Keratinocyte (primary cell): ENCODE results near the gene BOC. TPM values are rescaled to one million over a fixed set of nuclear protein-coding genes. Genes with fewer than 3 reads are reported as not detected.

ENCODE experiments used
- DNase-seq: peaks from one replicate; pipeline ENCODE4 v3.0.0-alpha.2; 2011; ENCODE audit warnings: low read depth, missing footprints, low spot score
- FAIRE-seq: peaks from 2 replicates; lab custom pipeline; 2011; peaks lifted over from hg19 to GRCh38; lab: Jason Lieb, UNC
- H2AFZ ChIP-seq: 2 replicates; pipeline ENCODE4 v1.6.0; 2012; ENCODE audit warnings: low read length, control low read depth, inconsistent platforms; ENCODE audit not compliant: control insufficient read depth
- H3K27ac ChIP-seq: 2 replicates; pipeline ENCODE4 v1.5.1; 2011; ENCODE audit warnings: low read length; ENCODE audit not compliant: control insufficient read depth, insufficient read depth
- H3K27me3 ChIP-seq: 3 replicates; pipeline ENCODE4 v1.6.0; 2011; ENCODE audit warnings: low read length; ENCODE audit not compliant: control insufficient read depth, insufficient read depth; ENCODE audit errors: extremely low read depth
- H3K36me3 ChIP-seq, 2 experiments: 2 replicates in 1 of 2; 3 replicates in 1 of 2; pipeline ENCODE4 v1.5.1; 2011; ENCODE audit warnings: low read length in 2 of 2, mild to moderate bottlenecking in 1 of 2; ENCODE audit not compliant: control insufficient read depth in 2 of 2, insufficient read depth in 2 of 2; ENCODE audit errors: extremely low read depth in 1 of 2
- H3K4me1 ChIP-seq: 3 replicates; pipeline ENCODE4 v1.5.1; 2011; ENCODE audit warnings: low read length; ENCODE audit not compliant: control insufficient read depth, insufficient read depth; ENCODE audit errors: extremely low read depth
- H3K4me2 ChIP-seq: 3 replicates; pipeline ENCODE4 v1.6.0; 2011; ENCODE audit warnings: low read depth, low read length; ENCODE audit not compliant: control insufficient read depth, insufficient read depth; ENCODE audit errors: extremely low read depth
- H3K4me3 ChIP-seq, 3 experiments: fragments of 200-600 bp in 1 of 3; sonication (generic) in 1 of 3; 2 replicates in 2 of 3; 3 replicates in 1 of 3; pipeline ENCODE4 v1.5.1; 2011 to 2016; ENCODE audit warnings: low read length in 3 of 3, mild to moderate bottlenecking in 3 of 3, control low read depth in 2 of 3, inconsistent platforms in 1 of 3, low read depth in 1 of 3, mixed read lengths in 1 of 3, mixed run types in 1 of 3, moderate library complexity in 1 of 3; ENCODE audit not compliant: control insufficient read depth in 2 of 3, insufficient read depth in 2 of 3; ENCODE audit errors: extremely low read depth in 1 of 3
- H3K79me2 ChIP-seq: 2 replicates; pipeline ENCODE4 v1.6.0; 2012; ENCODE audit warnings: low read length; ENCODE audit not compliant: control insufficient read depth, insufficient read depth
- H3K9ac ChIP-seq: 3 replicates; pipeline ENCODE4 v1.6.0; 2011; ENCODE audit warnings: low read length; ENCODE audit not compliant: control insufficient read depth, insufficient read depth; ENCODE audit errors: extremely low read depth
- H3K9me1 ChIP-seq: 3 replicates; pipeline ENCODE4 v1.6.0; 2011; ENCODE audit warnings: low read length; ENCODE audit not compliant: control insufficient read depth, insufficient read depth; ENCODE audit errors: extremely low read depth
- H3K9me3 ChIP-seq: 2 replicates; pipeline ENCODE4 v1.5.1; 2012; ENCODE audit warnings: low read depth, low read length; ENCODE audit not compliant: control insufficient read depth
- H4K20me1 ChIP-seq: 3 replicates; pipeline ENCODE4 v1.6.0; 2011; ENCODE audit warnings: low read length; ENCODE audit not compliant: control insufficient read depth, insufficient read depth; ENCODE audit errors: extremely low read depth
- CTCF ChIP-seq, 3 experiments: IDR thresholded peaks in 1 of 3; conservative IDR thresholded peaks in 1 of 3; optimal IDR thresholded peaks in 1 of 3; 2 replicates in 2 of 3; 3 replicates in 1 of 3; pipeline versions ENCODE3 to v1.5.1; 2011; ENCODE audit warnings: low read length in 3 of 3, mild to moderate bottlenecking in 3 of 3, moderate library complexity in 2 of 3, control low read depth in 1 of 3, inconsistent platforms in 1 of 3; ENCODE audit not compliant: insufficient read depth in 2 of 3; ENCODE audit errors: extremely low read depth in 1 of 3
- EZH2 ChIP-seq: IDR thresholded peaks from one replicate; pipeline ENCODE4 v1.6.1; 2012; ENCODE audit warnings: inconsistent platforms, mild to moderate bottlenecking, low read length, moderate library complexity
- dilution Hi-C: fragments of 300-500 bp; cut with MboI; formaldehyde crosslinking; loops from one replicate; pipeline ENCODE4 v1.7.0; 2020; ENCODE audit warnings: low sequenced_read_pairs; ENCODE audit not compliant: extremely low pct_ligation_motif_present
- polyA plus RNA-seq, 5 experiments: library from polyadenylated mRNA; depleted of rRNA in 3 of 5; stranded (reverse) in 3 of 5; stranded (forward) in 1 of 5; unstranded in 1 of 5; fragments of >200 nt; gene quantifications; 1 replicate in 1 of 5; 2 replicates in 3 of 5; 3 replicates in 1 of 5; pipeline versions ENCODE4 v1.2.1 to v1.2.3, GENCODE V29; 2011 to 2012; ENCODE audit warnings: missing spikeins in 2 of 5, low read depth in 1 of 5, low replicate concordance in 1 of 5

Gene BOC
- polyA plus RNA-seq, 1 donor (not counting 4 experiments of a cell fraction or from before 2014, with no cell fraction given) = 11.2 TPM

GRCh38 chr3:113279686-113280085, 68.3 kb downstream of the BOC start:
- no peak overlapping the region for H3K27ac ChIP-seq
- no peak for DNase-seq
- no peaks in the 10 kb centered on the region for H3K4me1 ChIP-seq
- dilution Hi-C loops = no loop called here
- no peak overlapping the region for H3K4me3 ChIP-seq
- H3K27me3 ChIP-seq = no peaks in the 10 kb centered on the region
- peaks cover 1 to 5% of the 10 kb centered on the region in 2 experiments for H3K36me3 ChIP-seq
- no peak for FAIRE-seq
- H3K9me3 ChIP-seq = no peaks in the 10 kb centered on the region
- H3K9me1 ChIP-seq = no peaks in the 10 kb centered on the region
- H4K20me1 ChIP-seq = no peaks in the 10 kb centered on the region
- no peak overlapping the region for H2AFZ ChIP-seq
- no peaks in the 10 kb centered on the region for H3K79me2 ChIP-seq
- no peak overlapping the region for H3K9ac ChIP-seq
- TF ChIP-seq CTCF (optimal IDR thresholded peaks at IDR 0.05 in 1 of 3, IDR thresholded peaks at IDR 0.05 in 1 of 3, conservative IDR thresholded peaks at IDR 0.05 in 1 of 3; ENCODE audit: extremely low read depth in 1 of 3, insufficient read depth in 2 of 3, low read length in 3 of 3) (no peak), EZH2 (no peak)
- H3K4me2 ChIP-seq = no peak overlapping the region

GRCh38 chr3:113283306-113283705, 71.9 kb downstream of the BOC start:
- FAIRE-seq (no peak), DNase-seq (no peak)
- no peak for TF ChIP-seq EZH2
- TF ChIP-seq CTCF (optimal IDR thresholded peaks at IDR 0.05 in 1 of 3, IDR thresholded peaks at IDR 0.05 in 1 of 3, conservative IDR thresholded peaks at IDR 0.05 in 1 of 3; ENCODE audit: extremely low read depth in 1 of 3, insufficient read depth in 2 of 3, low read length in 3 of 3) = no peak
- Histone ChIP-seq H4K20me1 (no peaks in the 10 kb centered on the region), H2AFZ (no peak overlapping the region), H3K27me3 (no peaks in the 10 kb centered on the region), H3K79me2 (no peaks in the 10 kb centered on the region), H3K27ac (no peak overlapping the region), H3K4me3 (no peak overlapping the region), H3K4me2 (no peak overlapping the region), H3K36me3 (no peaks in the 10 kb centered on the region), H3K4me1 (peaks cover 30% of the 10 kb centered on the region), H3K9me1 (no peaks in the 10 kb centered on the region), H3K9ac (no peak overlapping the region), H3K9me3 (no peaks in the 10 kb centered on the region)
- dilution Hi-C loops = no loop called here
